ENCODE results near the gene DNM3.

Gene DNM3

GRCh38 chr1:172252321-172252720, 411.0 kb downstream of the DNM3 start:
- no peak for TF ChIP-seq CTCF (IDR thresholded peaks at IDR 0.05; ENCODE audit: insufficient read depth, missing control alignments)
- no peak for FAIRE-seq
- DNase-seq (ENCODE audit: insufficient read length, low spot score) = no peak

GRCh38 chr1:172252958-172253357, 411.7 kb downstream of the DNM3 start:
- no peak for DNase-seq (ENCODE audit: insufficient read length, low spot score)
- FAIRE-seq = no peak
- TF ChIP-seq CTCF (IDR thresholded peaks at IDR 0.05; ENCODE audit: insufficient read depth, missing control alignments) = no peak

DNA sequence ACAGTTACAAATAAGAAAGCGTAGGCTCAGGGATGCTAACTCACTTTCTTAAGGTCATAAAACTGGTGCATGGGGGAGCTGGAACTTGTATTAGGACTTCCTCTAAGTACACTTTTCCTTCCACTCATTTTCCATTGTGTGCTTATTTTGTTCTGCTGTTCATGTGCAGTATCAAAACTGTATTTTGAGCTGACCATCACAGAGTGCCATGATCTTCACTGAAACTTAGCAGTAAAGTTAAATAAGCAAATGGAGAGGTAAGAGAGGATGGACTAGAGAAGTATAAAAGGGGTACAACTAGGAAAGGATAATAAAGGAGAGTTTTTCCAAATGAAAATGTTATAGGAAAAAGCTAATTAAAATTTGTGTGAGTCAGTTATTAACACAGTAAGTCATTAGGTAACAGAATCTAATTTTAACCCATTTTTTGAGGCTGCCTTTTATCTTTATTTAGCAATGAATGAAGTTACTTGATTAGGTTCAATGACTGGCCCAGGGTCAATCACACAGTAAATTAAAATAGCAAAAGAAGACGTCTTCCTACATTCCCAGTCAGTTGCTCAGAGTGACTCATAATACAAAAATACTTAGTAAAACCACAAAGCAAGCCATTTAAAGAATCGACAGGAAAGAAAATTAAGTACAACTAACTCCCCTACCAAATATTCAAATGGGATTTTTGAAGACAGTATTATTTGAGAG, 413.4 kb downstream of the DNM3 start:
- FAIRE-seq = no peak
- no peak for TF ChIP-seq CTCF (IDR thresholded peaks at IDR 0.05; ENCODE audit: insufficient read depth, missing control alignments)
- no peak for DNase-seq (ENCODE audit: insufficient read length, low spot score)

DNA sequence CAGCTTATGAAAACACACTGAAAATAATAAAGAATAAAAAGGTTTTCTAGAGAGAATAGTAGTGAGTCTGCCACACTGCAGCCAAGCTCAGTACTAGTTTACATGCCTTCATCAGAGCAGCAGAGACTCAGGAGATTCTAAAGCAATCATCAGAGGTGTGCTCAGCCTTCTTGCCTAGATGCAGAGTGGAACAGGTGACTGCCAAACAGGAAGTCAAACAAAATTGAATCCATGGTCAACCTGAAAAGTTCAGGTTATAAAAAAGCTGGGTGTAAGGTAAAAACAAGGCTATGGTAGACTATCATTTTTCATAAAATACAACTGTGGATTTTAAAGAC, 413.9 kb downstream of the DNM3 start:
- DNase-seq (ENCODE audit: insufficient read length, low spot score) (no peak), FAIRE-seq (no peak)
- no peak for TF ChIP-seq CTCF (IDR thresholded peaks at IDR 0.05; ENCODE audit: insufficient read depth, missing control alignments)

- no peak for TF ChIP-seq CTCF (IDR thresholded peaks at IDR 0.05; ENCODE audit: insufficient read depth, missing control alignments)
- FAIRE-seq (no peak), DNase-seq (ENCODE audit: insufficient read length, low spot score) (no peak)
Measured at GRCh38 chr1:172265905-172266304, 424.6 kb downstream of the DNM3 start.

GRCh38 chr1:172266528-172267174, 425.4 kb downstream of the DNM3 start:
- no peak for DNase-seq (ENCODE audit: insufficient read length, low spot score)
- FAIRE-seq = no peak
- no peak for TF ChIP-seq CTCF (IDR thresholded peaks at IDR 0.05; ENCODE audit: insufficient read depth, missing control alignments)

DNA sequence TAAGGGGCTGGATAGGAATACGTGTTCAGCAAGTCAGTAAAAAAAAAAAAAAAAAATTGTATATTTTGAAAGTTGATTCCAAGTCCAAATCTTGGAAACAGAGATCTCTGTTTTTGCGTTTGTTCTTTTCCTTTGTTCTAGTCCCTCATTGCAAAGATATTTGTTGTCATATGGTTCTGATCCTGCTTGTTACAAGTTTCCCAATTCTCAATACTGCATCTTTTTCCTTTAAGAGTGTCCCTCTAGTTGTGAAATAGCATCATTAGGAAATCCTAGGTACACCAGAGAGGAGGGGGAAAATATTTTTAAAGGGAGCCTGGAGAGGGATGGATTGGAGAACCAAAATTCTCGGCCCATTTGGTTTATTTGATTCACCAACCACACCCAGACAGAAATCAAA, 426.9 kb downstream of the DNM3 start:
- no peak for TF ChIP-seq CTCF (IDR thresholded peaks at IDR 0.05; ENCODE audit: insufficient read depth, missing control alignments)
- DNase-seq (ENCODE audit: insufficient read length, low spot score) (no peak), FAIRE-seq (no peak)

Data from D721Med (cell line).